Cardiac muscle cell (in vitro differentiated cells and primary cell): Measurements from ENCODE around the gene ZNF787. TPM values are rescaled to one million over a fixed set of nuclear protein-coding genes. Genes with fewer than 3 reads are reported as not detected.

Experiments
- DNase-seq, 2 donors: peaks; one replicate each; pipeline versions ENCODE4 v3.0.0 to v3.0.0-alpha.2; 2010 to 2017; ENCODE audit warnings: low read depth in 1 of 2, low spot score in 1 of 2
- H3K27ac ChIP-seq: fragments of 200-600 bp; sonication (generic); 2 replicates; pipeline ENCODE4 v1.5.1; 2016
- H3K27me3 ChIP-seq: fragments of 200-600 bp; sonication (generic); 2 replicates; pipeline ENCODE4 v1.6.0; 2016; ENCODE audit warnings: control low read depth
- H3K36me3 ChIP-seq: fragments of 200-600 bp; sonication (generic); 2 replicates; pipeline ENCODE4 v1.5.1; 2016; ENCODE audit warnings: control low read depth
- H3K4me1 ChIP-seq: fragments of 200-600 bp; sonication (generic); 2 replicates; pipeline ENCODE4 v1.8.1; 2017; ENCODE audit warnings: low read depth, mild to moderate bottlenecking, mixed run types
- H3K4me3 ChIP-seq: fragments of 200-600 bp; sonication (generic); 2 replicates; pipeline ENCODE4 v1.5.1; 2016; ENCODE audit warnings: mild to moderate bottlenecking
- H3K9me3 ChIP-seq: fragments of 200-600 bp; sonication (generic); 2 replicates; pipeline ENCODE4 v1.5.1; 2017; ENCODE audit warnings: low read depth, mild to moderate bottlenecking, control low read depth
- polyA plus RNA-seq: library from polyadenylated mRNA; unstranded; fragments of >200 nt; fragmentation: Nextera tagmentation; extraction: Ambion mirVana; gene quantifications from 2 replicates; pipeline ENCODE4 v1.2.1, GENCODE V29; 2016
- total RNA-seq: library from RNA; depleted of rRNA; stranded (reverse); fragments of >200 nt; gene quantifications from 2 replicates; pipeline ENCODE4 v1.2.3, GENCODE V29; 2016
- TF ChIP-seq, protein P1 (sequence below): IDR thresholded peaks from 2 replicates; pipeline ENCODE4 v1.5.1; 2012; ENCODE audit warnings: low read depth, mild to moderate bottlenecking, low read length

The ZNF787 gene
- total and polyA plus RNA-seq, 2 experiments from 2014 or later = 29.2 to 45.5 TPM

DNA sequence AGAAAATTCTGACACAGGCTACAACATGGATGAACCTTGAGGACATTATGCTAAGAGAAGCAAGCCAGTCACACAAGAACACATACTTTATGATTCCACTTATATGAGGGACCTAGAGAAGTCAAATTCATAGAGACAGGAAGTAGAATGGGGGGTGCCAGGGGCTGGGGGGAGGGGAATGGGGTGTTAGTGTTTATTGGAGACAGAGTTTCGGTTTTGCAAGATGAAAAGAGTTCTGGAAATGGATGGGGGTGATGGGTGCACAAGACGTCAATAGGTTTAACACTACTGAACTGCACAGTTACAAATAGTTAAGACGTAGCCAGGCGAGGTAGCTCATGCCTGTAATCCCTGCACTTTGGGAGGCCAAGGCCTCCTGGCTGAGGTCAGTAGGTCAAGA is 3.5 kb upstream of the ZNF787 start:
- no peak for DNase-seq
- Histone ChIP-seq H3K9me3 (no peaks in the 10 kb centered on the region), H3K27me3 (no peaks in the 10 kb centered on the region), H3K36me3 (no peaks in the 10 kb centered on the region), H3K27ac (no peak overlapping the region), H3K4me3 (no peak overlapping the region), H3K4me1 (peaks cover 11% of the 10 kb centered on the region)
- TF ChIP-seq, protein P1, sequence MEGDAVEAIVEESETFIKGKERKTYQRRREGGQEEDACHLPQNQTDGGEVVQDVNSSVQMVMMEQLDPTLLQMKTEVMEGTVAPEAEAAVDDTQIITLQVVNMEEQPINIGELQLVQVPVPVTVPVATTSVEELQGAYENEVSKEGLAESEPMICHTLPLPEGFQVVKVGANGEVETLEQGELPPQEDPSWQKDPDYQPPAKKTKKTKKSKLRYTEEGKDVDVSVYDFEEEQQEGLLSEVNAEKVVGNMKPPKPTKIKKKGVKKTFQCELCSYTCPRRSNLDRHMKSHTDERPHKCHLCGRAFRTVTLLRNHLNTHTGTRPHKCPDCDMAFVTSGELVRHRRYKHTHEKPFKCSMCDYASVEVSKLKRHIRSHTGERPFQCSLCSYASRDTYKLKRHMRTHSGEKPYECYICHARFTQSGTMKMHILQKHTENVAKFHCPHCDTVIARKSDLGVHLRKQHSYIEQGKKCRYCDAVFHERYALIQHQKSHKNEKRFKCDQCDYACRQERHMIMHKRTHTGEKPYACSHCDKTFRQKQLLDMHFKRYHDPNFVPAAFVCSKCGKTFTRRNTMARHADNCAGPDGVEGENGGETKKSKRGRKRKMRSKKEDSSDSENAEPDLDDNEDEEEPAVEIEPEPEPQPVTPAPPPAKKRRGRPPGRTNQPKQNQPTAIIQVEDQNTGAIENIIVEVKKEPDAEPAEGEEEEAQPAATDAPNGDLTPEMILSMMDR = no peak

DNA sequence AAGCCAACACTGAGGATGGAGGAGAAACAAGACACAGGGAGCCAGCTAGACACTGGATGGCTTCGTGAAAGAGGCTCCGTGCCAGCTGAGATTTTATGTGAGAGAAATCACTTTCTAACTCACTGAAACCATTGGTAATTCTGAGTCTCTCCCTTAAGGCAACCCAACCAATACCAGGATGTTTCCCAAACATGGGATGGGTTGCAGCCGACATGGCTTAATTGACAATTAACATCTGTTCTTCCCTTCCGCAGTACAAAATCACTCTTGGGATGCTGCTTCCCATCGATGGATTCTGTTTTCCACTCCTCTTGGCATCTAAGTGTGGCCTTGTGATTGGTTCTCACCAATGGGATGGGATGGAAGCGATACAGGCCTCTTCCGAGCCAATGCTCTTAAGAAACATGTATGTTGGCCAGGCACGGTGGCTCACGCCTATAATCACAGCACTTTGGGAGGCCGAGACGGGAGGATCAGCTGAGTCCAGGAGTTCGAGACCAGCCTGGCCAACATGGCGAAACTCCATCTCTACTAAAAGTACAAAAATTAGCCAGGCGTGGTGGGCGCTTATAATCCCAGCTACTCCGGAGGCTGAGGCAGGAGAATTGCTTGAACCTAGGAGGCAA is 2.3 kb upstream of the ZNF787 start:
- Histone ChIP-seq H3K27me3 (no peaks in the 10 kb centered on the region), H3K9me3 (no peaks in the 10 kb centered on the region), H3K4me3 (no peak overlapping the region), H3K36me3 (no peaks in the 10 kb centered on the region), H3K27ac (no peak overlapping the region), H3K4me1 (peaks cover 16% of the 10 kb centered on the region)
- TF ChIP-seq, protein P1 = no peak
- DNase-seq = no peak

DNA sequence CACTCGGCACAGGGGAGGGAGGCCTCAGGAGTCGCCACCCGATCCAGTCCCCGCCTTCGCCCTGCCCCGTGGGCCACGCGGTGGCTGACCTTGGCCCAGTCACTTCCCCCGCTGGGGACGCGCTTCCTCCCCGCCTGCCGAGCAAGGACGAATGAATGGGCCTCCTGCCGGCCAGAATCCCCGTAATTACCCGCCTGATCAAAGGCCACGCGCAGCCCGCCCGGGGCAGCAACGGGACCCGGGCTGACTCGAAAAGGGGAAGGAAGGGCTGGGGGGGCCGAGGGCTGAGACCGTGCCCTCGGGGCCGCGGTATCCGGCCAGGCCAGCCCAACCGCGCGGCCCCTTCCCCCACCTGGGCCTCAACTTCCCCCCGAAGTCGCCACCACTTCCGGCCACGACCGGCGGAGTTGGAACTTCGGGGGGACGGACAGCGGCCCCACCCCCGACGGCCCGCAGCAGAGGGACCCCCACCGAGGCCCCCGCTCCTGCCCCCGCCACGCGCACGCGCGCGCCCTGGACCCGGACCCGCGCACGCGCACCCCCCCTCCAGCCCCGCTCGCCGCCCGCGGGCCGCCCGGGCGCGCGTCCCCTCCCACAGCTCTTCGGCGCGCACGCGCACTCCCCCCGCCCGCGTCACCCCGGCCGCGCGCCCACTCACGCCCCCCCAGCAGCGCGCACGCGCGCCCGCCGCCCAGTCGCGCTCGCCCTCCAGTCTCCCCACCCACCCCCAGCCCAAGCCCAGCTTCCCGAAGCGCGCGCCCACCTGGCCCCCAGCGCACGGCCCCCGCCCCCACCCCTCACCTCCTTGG is 520 bp downstream of the ZNF787 start:
- Histone ChIP-seq H3K27me3 (no peaks in the 10 kb centered on the region), H3K36me3 (no peaks in the 10 kb centered on the region), H3K4me1 (peaks cover 8% of the 10 kb centered on the region), H3K27ac (peak overlapping the region; percentile 97), H3K4me3 (peak overlapping the region; percentile 99), H3K9me3 (no peaks in the 10 kb centered on the region)
- DNase-seq = peak; percentile 72 to 78
- TF ChIP-seq, protein P1 = peak; percentile 17

DNA sequence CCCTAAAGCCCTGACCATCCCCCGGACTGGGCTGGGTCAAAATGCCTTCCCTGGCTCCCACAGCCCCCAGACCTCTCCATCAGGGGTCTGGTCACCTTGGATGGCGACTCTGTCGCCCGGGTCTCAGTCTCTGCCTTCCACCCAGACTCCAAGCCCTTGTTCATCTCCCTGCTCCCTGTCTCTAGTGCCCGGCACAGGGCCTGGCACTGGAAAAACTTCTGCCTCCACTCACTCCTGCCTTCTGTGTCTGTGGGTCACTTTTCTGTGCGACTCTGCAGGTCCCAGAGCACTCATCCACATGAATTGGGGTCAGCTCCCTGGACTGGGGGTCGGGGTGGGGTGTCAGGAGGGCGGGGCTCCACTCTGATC is 1.1 kb downstream of the ZNF787 start:
- TF ChIP-seq, protein P1 = no peak
- no peaks in the 10 kb centered on the region for H3K9me3 ChIP-seq
- no peak for DNase-seq
- H3K4me1 ChIP-seq = peaks cover 6% of the 10 kb centered on the region
- H3K27ac ChIP-seq = peak overlapping the region; percentile 97
- H3K27me3 ChIP-seq = no peaks in the 10 kb centered on the region
- peak overlapping the region; percentile 99 for H3K4me3 ChIP-seq
- H3K36me3 ChIP-seq = no peaks in the 10 kb centered on the region

DNA sequence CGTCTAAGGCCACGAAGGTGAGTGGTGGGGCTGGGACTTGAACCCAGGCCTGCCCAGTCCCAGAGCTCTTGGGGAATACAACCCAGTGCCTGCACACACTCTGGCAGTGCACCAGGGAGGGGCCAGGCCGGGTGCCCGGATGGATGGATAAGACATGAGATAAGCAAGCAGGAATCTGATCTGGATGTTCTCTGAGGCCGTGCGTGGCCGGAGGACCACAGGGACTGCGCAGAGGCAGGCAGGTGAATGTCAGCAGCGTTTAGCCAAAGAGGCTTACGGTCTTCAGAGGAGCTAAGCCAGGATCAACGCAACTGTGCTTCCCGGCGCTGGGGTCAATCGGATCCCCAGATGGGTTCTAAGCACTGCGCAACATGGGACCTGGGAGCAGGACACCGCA is 1.5 kb downstream of the ZNF787 start:
- TF ChIP-seq, protein P1 = no peak
- H3K27ac ChIP-seq = peak overlapping the region; percentile 97
- no peaks in the 10 kb centered on the region for H3K27me3 ChIP-seq
- H3K4me3 ChIP-seq = peak overlapping the region; percentile 99
- H3K4me1 ChIP-seq = peaks cover 10% of the 10 kb centered on the region
- H3K36me3 ChIP-seq = no peaks in the 10 kb centered on the region
- DNase-seq = no peak
- H3K9me3 ChIP-seq = no peaks in the 10 kb centered on the region
